GM19193 (cell line): ENCODE results near the gene EHD3.

Source experiments
- POLR2A ChIP-seq: IDR thresholded peaks from 4 replicates; pipeline ENCODE4 v1.6.1; 2011; ENCODE audit not compliant: insufficient read depth, insufficient read length; ENCODE audit errors: extremely low read depth

The EHD3 gene

GRCh38 chr2:31233741-31234682 is at the start of gene EHD3:
Gene EHD3, plus strand, starts transcription at chr2:31234152. Its CDS starts 470 bp downstream, at chr2:31234622.
- TF ChIP-seq POLR2A, result peak; percentile 32

GRCh38 chr2:31187166-31187565 is 46.8 kb upstream of the EHD3 start:
- no peak for TF ChIP-seq POLR2A

DNA sequence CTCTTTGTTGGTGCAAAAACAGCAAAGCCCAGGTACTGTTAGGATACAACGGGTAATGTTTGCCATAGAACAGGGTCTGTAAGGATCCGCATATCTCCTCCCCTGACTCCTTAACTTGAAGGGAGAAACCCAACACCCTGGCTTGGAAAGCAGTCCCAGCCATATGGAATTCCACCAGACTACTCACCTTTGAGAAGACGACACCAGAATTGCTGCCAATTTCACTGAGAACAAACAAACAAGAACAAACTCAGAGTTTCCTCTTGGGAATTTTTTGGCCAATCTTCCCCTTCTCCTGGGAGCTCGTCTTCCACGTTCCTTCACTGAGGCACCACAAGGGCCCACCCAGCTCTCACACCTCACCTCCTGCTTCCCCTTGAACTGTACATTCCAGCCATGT is 45.8 kb upstream of the EHD3 start:
- TF ChIP-seq POLR2A, result no peak

DNA sequence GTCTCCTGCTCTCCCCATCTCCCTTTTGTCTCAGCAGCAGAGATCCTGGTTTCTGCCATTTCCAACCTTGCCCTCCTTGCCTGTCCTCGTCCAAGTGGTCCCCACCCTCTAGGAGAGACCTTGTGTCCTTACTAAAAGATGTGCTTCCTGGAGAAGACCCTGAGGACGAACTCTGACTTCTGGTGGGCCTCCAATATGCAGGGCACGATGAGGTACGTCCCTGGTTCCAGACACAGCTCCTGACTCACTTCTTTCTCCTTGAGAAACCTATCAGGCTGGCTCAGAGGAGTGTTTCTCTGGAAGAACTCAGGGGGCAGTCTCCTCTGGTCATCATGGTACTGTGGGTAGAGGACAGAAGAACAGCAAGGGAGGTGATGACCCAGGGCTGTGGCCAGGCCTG is 44.8 kb upstream of the EHD3 start:
- no peak for TF ChIP-seq POLR2A

GRCh38 chr2:31190188-31190587 is 43.8 kb upstream of the EHD3 start:
- TF ChIP-seq POLR2A, result no peak

DNA sequence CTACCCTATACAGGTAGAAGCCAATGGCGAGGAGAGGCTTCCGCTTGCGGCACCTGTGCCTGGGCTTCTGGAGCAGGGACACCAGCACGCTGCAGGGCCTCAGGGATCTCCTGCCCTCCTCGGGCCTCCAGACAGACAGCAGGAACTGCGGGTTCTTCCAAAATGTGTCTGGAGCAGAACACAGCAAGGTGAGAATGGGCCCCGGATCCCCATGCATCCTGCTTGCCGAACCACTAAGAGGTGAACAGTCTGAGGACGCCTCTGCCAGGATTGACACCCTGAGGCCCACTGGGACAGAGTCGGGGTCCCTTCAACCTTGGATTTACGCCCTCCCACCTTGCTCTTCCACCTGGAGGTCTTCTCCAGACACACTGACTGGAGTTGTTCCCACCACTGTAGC is 42.0 kb upstream of the EHD3 start:
- TF ChIP-seq POLR2A, result no peak

DNA sequence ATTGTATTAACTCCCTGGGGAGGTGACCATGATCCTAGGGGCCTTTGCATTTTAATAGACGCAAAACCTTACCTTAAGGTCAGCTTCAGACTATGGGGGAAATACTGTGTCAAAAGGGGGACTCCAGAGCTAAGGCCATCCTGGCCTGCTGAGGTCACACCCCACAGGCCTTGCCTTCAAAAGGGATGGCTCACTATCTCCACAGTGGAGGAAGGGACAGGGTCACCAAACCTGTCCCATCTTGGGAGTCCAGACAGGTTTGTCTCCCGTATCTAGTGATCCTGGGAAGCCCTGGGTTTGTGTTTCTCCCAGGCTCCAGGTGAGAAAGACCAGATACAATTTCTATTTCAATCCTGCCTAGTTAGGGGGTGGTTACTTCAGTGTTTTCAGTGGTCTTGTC is 41.6 kb upstream of the EHD3 start:
- TF ChIP-seq POLR2A, result no peak

GRCh38 chr2:31192851-31193392 is 41.0 kb upstream of the EHD3 start:
- TF ChIP-seq POLR2A, result no peak

- no peak for TF ChIP-seq POLR2A
Measured at GRCh38 chr2:31193806-31194205, 40.1 kb upstream of the EHD3 start.

- TF ChIP-seq POLR2A, result no peak
Measured at GRCh38 chr2:31196622-31197021, 37.3 kb upstream of the EHD3 start.

DNA sequence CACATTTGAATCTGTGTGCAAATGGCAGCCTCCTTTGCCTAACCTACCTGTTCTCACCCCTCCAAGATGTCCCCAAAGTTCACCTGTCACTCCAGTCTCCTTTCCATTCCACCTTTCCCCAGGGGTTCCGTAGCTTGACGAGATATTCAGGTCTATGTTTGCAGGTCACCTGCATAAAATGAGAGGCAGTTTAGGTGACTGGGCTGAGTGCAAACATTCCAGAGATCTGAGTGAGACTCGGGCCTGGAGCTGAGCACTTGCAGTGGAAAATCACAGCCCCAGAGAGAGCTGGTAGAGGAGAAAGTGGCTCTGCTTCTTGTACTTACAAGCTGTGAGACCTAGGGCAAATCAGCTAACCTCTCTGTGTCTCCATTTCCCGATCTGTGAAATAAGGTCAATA is 36.8 kb upstream of the EHD3 start:
- TF ChIP-seq POLR2A, result no peak

GRCh38 chr2:31197669-31198068 is 36.3 kb upstream of the EHD3 start:
- no peak for TF ChIP-seq POLR2A

DNA sequence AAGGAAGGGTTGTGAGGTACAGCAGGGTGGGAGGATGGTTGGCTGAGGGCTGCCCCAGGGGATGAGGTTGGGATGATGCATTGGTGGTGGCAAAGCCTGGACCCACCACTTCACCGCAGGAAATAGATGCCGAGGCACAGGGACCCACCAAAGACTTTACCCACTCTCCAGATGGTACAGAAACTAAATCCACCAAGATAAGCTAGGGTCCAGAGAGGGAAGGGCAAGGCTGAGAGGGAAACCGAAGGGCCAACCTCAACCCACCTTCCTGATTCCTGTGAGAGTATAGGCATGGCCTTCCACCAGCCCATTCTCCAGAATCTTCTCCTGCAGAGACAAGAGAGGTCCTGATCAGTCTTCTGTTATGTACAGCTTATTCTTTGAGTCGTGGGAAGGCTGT is 34.7 kb upstream of the EHD3 start:
- TF ChIP-seq POLR2A, result no peak

GRCh38 chr2:31200972-31201371 is 33.0 kb upstream of the EHD3 start:
- TF ChIP-seq POLR2A, result no peak

DNA sequence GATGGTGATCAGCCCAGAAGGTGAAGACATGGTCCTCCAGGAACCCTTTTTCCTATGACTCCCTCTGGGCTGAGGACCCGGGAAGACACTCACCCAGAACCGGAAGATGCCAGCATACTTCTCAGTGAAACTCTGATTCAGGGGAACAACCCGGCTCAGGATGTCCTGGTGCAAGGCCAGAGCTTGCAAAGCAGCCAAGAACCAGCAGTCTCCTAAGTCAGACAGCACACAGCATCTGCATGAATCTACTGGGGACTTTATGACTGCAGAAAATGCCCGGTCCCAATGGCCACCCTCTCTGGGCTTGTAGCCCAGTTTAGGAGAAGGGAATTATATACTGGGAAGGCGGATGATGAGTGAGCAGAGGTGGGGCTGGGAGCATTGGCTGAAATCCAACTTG is 31.9 kb upstream of the EHD3 start:
- no peak for TF ChIP-seq POLR2A

DNA sequence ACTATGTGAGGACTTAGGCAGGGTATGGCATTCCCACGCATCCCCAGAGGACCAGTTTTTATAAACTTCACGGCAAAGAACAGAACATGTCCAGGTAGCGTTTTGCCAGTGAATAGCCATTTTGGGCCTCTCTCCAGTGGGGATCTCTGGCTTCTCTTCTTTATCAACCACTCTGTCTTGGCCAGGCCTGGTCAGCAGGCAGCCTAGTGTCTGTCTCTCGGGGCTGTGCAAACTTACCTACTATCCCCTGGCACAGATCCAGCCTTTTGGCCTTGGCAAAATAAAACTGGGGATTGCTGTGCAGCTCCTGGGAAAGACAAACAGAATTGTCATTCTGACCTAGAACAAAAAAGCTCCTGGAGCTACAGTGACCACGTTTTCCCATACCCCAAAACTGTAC is 31.1 kb upstream of the EHD3 start:
- TF ChIP-seq POLR2A, result no peak
